ENCODE results near the gene AP3S1.

Gene AP3S1

GRCh38 chr5:115825948-115826347 is 15.8 kb upstream of the AP3S1 start:
- DNase-seq (ENCODE audit: low read depth, low spot score), result no peak
- H3K36me3 ChIP-seq (ENCODE audit: insufficient read depth, insufficient read length, low read length), result peaks cover 18% of the 10 kb centered on the region
- H3K4me3 ChIP-seq (ENCODE audit: insufficient read length, low read depth), result no peak overlapping the region
- TF ChIP-seq ZNF274 (IDR thresholded peaks at IDR 0.05; ENCODE audit: low read depth, low read length), result no peak
- no peak for TF ChIP-seq SUZ12 (IDR thresholded peaks at IDR 0.05; ENCODE audit: extremely low read depth, insufficient read depth, insufficient read length)
- TF ChIP-seq YY1 (IDR thresholded peaks at IDR 0.05; ENCODE audit: insufficient read depth, insufficient read length), result no peak
- H3K27me3 ChIP-seq (ENCODE audit: insufficient read depth, insufficient read length), result no peaks in the 10 kb centered on the region
- H3K9me3 ChIP-seq (ENCODE audit: insufficient read depth, low read length), result no peaks in the 10 kb centered on the region
- H3K9ac ChIP-seq (ENCODE audit: insufficient read length, low read depth), result no peak overlapping the region
- H3K4me1 ChIP-seq (ENCODE audit: insufficient read depth, insufficient read length), result no peaks in the 10 kb centered on the region

DNA sequence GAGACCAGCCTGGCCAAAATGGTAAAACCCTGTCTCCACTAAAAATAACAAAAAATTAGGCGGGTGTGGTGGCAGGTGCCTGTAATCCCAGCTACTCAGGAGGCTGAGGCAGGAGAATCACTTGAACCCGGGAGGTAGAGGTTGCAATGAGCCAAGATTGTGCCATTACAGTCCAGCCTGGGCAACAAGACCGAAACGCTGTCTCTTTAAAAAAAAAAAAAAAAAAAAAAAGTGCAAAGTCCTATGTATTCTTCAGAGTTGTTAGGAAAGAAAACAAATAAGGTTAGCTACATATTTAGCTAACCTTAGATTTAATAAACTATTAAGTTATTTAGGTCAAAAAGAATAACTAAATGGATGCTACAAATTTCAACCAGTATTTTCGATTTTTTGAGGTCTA is 11.8 kb upstream of the AP3S1 start:
- Histone ChIP-seq H3K36me3 (ENCODE audit: insufficient read depth, insufficient read length, low read length) (peaks cover 38% of the 10 kb centered on the region), H3K9ac (ENCODE audit: insufficient read length, low read depth) (no peak overlapping the region), H3K4me3 (ENCODE audit: insufficient read length, low read depth) (no peak overlapping the region), H3K9me3 (ENCODE audit: insufficient read depth, low read length) (no peaks in the 10 kb centered on the region), H3K4me1 (ENCODE audit: insufficient read depth, insufficient read length) (no peaks in the 10 kb centered on the region), H3K27me3 (ENCODE audit: insufficient read depth, insufficient read length) (no peaks in the 10 kb centered on the region)
- TF ChIP-seq SUZ12 (IDR thresholded peaks at IDR 0.05; ENCODE audit: extremely low read depth, insufficient read depth, insufficient read length) (no peak), YY1 (IDR thresholded peaks at IDR 0.05; ENCODE audit: insufficient read depth, insufficient read length) (no peak), ZNF274 (IDR thresholded peaks at IDR 0.05; ENCODE audit: low read depth, low read length) (no peak)
- DNase-seq (ENCODE audit: low read depth, low spot score), result no peak

DNA sequence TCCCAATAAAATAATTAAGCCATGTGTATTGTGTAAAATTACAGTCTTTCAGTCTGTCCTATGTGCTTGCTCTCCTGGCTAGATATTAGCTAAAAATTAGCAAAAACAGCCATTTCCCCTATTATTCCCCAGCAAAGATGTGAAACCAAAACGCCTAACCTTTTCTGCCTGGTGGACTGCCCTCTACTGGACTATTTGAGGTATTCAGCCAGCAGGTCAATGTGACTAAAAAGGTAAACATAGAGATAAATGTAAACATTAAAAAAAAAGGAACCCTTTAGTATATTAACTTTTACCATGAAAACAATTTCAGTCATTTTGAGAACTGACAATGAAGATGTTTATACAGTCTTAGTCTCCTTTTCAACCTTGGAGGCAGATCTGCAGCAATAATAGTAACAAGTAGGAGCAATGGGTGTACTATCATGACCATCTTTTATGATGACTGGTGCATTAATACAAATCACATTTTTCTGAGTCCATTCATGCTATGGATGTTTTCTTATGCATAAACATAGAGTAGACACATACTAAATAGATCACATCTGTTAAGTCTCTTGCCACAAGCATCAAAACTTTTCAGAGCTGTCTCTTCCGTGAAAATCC is 10.5 kb upstream of the AP3S1 start:
- no peaks in the 10 kb centered on the region for H3K4me1 ChIP-seq (ENCODE audit: insufficient read depth, insufficient read length)
- no peaks in the 10 kb centered on the region for H3K27me3 ChIP-seq (ENCODE audit: insufficient read depth, insufficient read length)
- H3K9me3 ChIP-seq (ENCODE audit: insufficient read depth, low read length), result no peaks in the 10 kb centered on the region
- TF ChIP-seq ZNF274 (IDR thresholded peaks at IDR 0.05; ENCODE audit: low read depth, low read length) (no peak), SUZ12 (IDR thresholded peaks at IDR 0.05; ENCODE audit: extremely low read depth, insufficient read depth, insufficient read length) (no peak), YY1 (IDR thresholded peaks at IDR 0.05; ENCODE audit: insufficient read depth, insufficient read length) (no peak)
- no peak overlapping the region for H3K4me3 ChIP-seq (ENCODE audit: insufficient read length, low read depth)
- H3K9ac ChIP-seq (ENCODE audit: insufficient read length, low read depth), result no peak overlapping the region
- DNase-seq (ENCODE audit: low read depth, low spot score), result no peak
- H3K36me3 ChIP-seq (ENCODE audit: insufficient read depth, insufficient read length, low read length), result peaks cover 52% of the 10 kb centered on the region

GRCh38 chr5:115835481-115835880 is 6.3 kb upstream of the AP3S1 start:
- H3K36me3 ChIP-seq (ENCODE audit: insufficient read depth, insufficient read length, low read length), result peaks cover 58% of the 10 kb centered on the region
- H3K4me3 ChIP-seq (ENCODE audit: insufficient read length, low read depth), result no peak overlapping the region
- H3K9me3 ChIP-seq (ENCODE audit: insufficient read depth, low read length), result no peaks in the 10 kb centered on the region
- H3K27me3 ChIP-seq (ENCODE audit: insufficient read depth, insufficient read length), result no peaks in the 10 kb centered on the region
- no peak overlapping the region for H3K9ac ChIP-seq (ENCODE audit: insufficient read length, low read depth)
- H3K4me1 ChIP-seq (ENCODE audit: insufficient read depth, insufficient read length), result no peaks in the 10 kb centered on the region
- no peak for DNase-seq (ENCODE audit: low read depth, low spot score)
- TF ChIP-seq ZNF274 (IDR thresholded peaks at IDR 0.05; ENCODE audit: low read depth, low read length) (no peak), SUZ12 (IDR thresholded peaks at IDR 0.05; ENCODE audit: extremely low read depth, insufficient read depth, insufficient read length) (no peak), YY1 (IDR thresholded peaks at IDR 0.05; ENCODE audit: insufficient read depth, insufficient read length) (no peak)

- DNase-seq (ENCODE audit: low read depth, low spot score), result no peak
- H3K4me1 ChIP-seq (ENCODE audit: insufficient read depth, insufficient read length), result no peaks in the 10 kb centered on the region
- TF ChIP-seq ZNF274 (IDR thresholded peaks at IDR 0.05; ENCODE audit: low read depth, low read length) (no peak), SUZ12 (IDR thresholded peaks at IDR 0.05; ENCODE audit: extremely low read depth, insufficient read depth, insufficient read length) (no peak), YY1 (IDR thresholded peaks at IDR 0.05; ENCODE audit: insufficient read depth, insufficient read length) (no peak)
- H3K27me3 ChIP-seq (ENCODE audit: insufficient read depth, insufficient read length), result peaks cover 6% of the 10 kb centered on the region
- no peak overlapping the region for H3K4me3 ChIP-seq (ENCODE audit: insufficient read length, low read depth)
- no peaks in the 10 kb centered on the region for H3K9me3 ChIP-seq (ENCODE audit: insufficient read depth, low read length)
- H3K9ac ChIP-seq (ENCODE audit: insufficient read length, low read depth), result no peak overlapping the region
- peaks cover 42% of the 10 kb centered on the region for H3K36me3 ChIP-seq (ENCODE audit: insufficient read depth, insufficient read length, low read length)
These were observed 2.7 kb upstream of the AP3S1 start for GRCh38 chr5:115838885-115839518.

DNA sequence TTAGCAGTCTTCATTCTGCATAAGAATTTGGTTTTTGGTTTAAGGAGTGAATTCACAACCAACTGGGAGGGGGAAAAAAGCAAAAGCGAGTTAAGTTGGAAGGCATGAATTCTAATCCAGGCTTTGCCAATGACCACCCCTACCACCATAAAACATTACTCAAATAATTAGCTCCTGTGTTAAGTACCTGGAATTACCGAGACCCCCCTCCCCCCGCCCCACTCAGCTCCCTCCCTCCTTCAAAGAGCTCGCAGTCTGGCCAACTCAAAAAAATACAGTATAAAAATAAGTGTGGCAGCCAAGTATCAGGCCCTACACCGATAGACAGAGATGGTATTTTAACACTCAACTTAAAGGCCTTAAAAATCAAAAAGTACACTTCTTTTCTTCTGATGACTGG is 862 bp upstream of the AP3S1 start:
- no peak for TF ChIP-seq YY1 (IDR thresholded peaks at IDR 0.05; ENCODE audit: insufficient read depth, insufficient read length)
- TF ChIP-seq ZNF274 (IDR thresholded peaks at IDR 0.05; ENCODE audit: low read depth, low read length), result no peak
- TF ChIP-seq SUZ12 (IDR thresholded peaks at IDR 0.05; ENCODE audit: extremely low read depth, insufficient read depth, insufficient read length), result no peak
- Histone ChIP-seq H3K9me3 (ENCODE audit: insufficient read depth, low read length) (no peaks in the 10 kb centered on the region), H3K9ac (ENCODE audit: insufficient read length, low read depth) (peak overlapping the region; percentile 87), H3K36me3 (ENCODE audit: insufficient read depth, insufficient read length, low read length) (peaks cover 24% of the 10 kb centered on the region), H3K4me3 (ENCODE audit: insufficient read length, low read depth) (peak overlapping the region; percentile 78), H3K27me3 (ENCODE audit: insufficient read depth, insufficient read length) (peaks cover 6% of the 10 kb centered on the region), H3K4me1 (ENCODE audit: insufficient read depth, insufficient read length) (no peaks in the 10 kb centered on the region)
- DNase-seq (ENCODE audit: low read depth, low spot score), result no peak

- peak overlapping the region; percentile 81 for H3K9ac ChIP-seq (ENCODE audit: insufficient read length, low read depth)
- H3K27me3 ChIP-seq (ENCODE audit: insufficient read depth, insufficient read length), result peaks cover 6% of the 10 kb centered on the region
- peak; percentile 20 for DNase-seq (ENCODE audit: low read depth, low spot score)
- H3K4me3 ChIP-seq (ENCODE audit: insufficient read length, low read depth), result peak overlapping the region; percentile 69
- peaks cover 10% of the 10 kb centered on the region for H3K36me3 ChIP-seq (ENCODE audit: insufficient read depth, insufficient read length, low read length)
- no peak for TF ChIP-seq YY1 (IDR thresholded peaks at IDR 0.05; ENCODE audit: insufficient read depth, insufficient read length)
- no peak for TF ChIP-seq ZNF274 (IDR thresholded peaks at IDR 0.05; ENCODE audit: low read depth, low read length)
- TF ChIP-seq SUZ12 (IDR thresholded peaks at IDR 0.05; ENCODE audit: extremely low read depth, insufficient read depth, insufficient read length), result no peak
- H3K9me3 ChIP-seq (ENCODE audit: insufficient read depth, low read length), result no peaks in the 10 kb centered on the region
- no peaks in the 10 kb centered on the region for H3K4me1 ChIP-seq (ENCODE audit: insufficient read depth, insufficient read length)
These were observed 577 bp downstream of the AP3S1 start for GRCh38 chr5:115842089-115842935.
